Hair follicle dermal papilla cell (primary cell): ENCODE data around the gene ANXA2R. TPM values are rescaled to one million over a fixed set of nuclear protein-coding genes. Genes with fewer than 3 reads are reported as not detected.

ENCODE experiments used
- total RNA-seq: library from RNA; depleted of rRNA; stranded (reverse); fragments of >200 nt; gene quantifications from 2 replicates; pipeline ENCODE4 v1.2.3, GENCODE V29; 2012

ANXA2R gene
- total RNA-seq: 1.9 and 3.6 TPM in 2 replicates

DNA sequence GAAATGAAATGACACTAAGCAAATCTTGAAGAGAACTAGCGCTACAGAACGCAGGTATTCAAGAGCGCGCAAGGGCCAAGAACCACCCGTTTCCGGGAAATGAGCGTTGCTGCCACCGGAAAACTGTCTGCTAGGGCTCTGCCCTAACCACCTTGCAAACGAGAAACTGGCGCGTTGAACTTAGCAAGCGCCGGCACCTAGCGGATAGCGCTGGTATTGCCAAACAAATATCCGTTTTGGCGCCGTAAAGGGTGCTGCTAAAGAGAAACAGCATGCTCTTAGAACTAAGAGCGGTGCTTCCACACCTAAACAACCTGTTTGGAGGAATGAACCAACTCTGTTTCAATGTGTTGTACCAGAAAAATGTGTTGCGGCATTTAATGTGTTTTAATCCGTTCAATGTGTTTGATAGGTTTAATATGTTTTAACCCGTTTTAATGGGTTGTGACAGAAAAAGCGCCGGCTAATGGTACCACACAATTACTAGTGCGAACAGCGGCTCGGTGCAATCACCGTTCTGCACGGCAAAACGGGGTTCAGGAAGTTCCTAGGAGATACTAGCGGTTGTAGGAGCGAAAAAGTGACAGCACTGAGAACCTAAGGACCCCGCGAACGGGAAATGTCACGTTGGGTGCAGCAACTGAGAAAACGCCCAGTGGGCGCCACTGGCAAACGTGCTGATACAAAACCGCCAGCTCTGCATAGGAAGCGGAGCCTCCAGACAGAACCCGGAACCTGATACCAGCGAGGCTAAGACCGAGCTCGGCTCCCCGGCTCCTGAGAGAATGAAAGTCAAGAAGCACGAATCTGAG lies at the start of gene ANXA2R:
ANXA2R (minus strand) TSS at position 33 of the 812 bp plus-strand sequence. CDS start 273 bp downstream, outside the sequence.

Other genes starting within 250 kb of the ANXA2R start
- 145 and 154 TPM in 2 replicates for gene SELENOP, start 228.4 kb downstream of the ANXA2R start, total RNA-seq
- 33.8 and 37.6 TPM in 2 replicates for gene ZNF131, start 80.6 kb upstream of the ANXA2R start, total RNA-seq
- 0.85 and 3.7 TPM in 2 replicates for gene NIM1K, start 151.9 kb upstream of the ANXA2R start, total RNA-seq